Lower leg skin (tissue), 4 donors: ENCODE measurements around the gene CCL3. TPM values are rescaled to one million over a fixed set of nuclear protein-coding genes. Genes with fewer than 3 reads are reported as not detected.
"Not testable (repeated sequence)": the region's sequence is repeated elsewhere in the genome, so short reads cannot be mapped to it uniquely, and the experiment has no call there.

ENCODE experiments used
- DNase-seq, 2 donors: peaks; one replicate each; pipeline ENCODE4 v3.0.0-alpha.2; 2019; ENCODE audit warnings: low spot score in 2 of 2
- H3K4me3 ChIP-seq: fragments of 200-600 bp; sonication (generic); 2 replicates; pipeline ENCODE4 v1.5.1; 2017; ENCODE audit warnings: mild to moderate bottlenecking, low read depth; ENCODE audit not compliant: poor library complexity, severe bottlenecking
- POLR2A ChIP-seq, 2 donors: fragments of 450-650 bp; IDR thresholded peaks; one replicate each; pipeline ENCODE4 v1.6.1; 2016 to 2017; ENCODE audit warnings: antibody characterized with exemption in 2 of 2, mild to moderate bottlenecking in 1 of 2, moderate library complexity in 1 of 2
- WGBS, 2 donors: methylation state at CpG; one replicate each; pipeline ENCODE4 v1.1.5; 2018; 5-methylcytosine and 5-hydroxymethylcytosine counted together
- intact Hi-C: fragments of 100-400 bp; cut with DNase I; formaldehyde crosslinking; loops from one replicate; pipeline ENCODE4 v1.15.0; 2023; ENCODE audit warnings: low total_unique reads
- total RNA-seq, 4 donors: library from RNA; depleted of rRNA; stranded (reverse); fragments of >200 nt; gene quantifications; one replicate each; pipeline ENCODE4 v1.1.0, GENCODE V29; 2016
- TF ChIP-seq, protein P1 (sequence below), 3 donors: fragments of 450-650 bp; IDR thresholded peaks; one replicate each; pipeline ENCODE4 v1.5.1; 2016; ENCODE audit warnings: antibody characterized with exemption in 3 of 3, mild to moderate bottlenecking in 3 of 3, moderate library complexity in 2 of 3

CCL3 gene
- total RNA-seq, 4 donors from 2014 or later: 0.79 to 2.9 TPM; not detected in 2

DNA sequence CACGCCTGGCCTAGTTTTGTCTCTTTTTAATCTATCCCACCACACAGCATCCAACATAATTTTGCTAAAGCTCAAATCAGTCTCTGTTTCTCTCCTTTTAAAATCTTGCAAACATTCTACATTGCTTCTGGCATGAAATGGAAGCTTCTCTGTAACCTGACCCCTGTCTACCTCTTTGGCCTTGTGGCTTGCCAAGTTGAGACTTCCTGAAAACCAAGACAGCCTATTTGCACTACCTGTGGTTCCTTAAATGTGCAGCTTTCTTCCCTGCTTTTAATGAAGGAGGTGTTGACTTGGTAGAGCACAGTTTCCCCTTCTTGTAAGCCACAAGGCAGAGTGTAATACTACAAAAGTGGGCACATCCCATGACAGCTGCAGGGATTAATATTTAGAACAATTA is 6.0 kb upstream of the CCL3 start:
- intact Hi-C loops: no loop called here
- TF ChIP-seq, protein P1, sequence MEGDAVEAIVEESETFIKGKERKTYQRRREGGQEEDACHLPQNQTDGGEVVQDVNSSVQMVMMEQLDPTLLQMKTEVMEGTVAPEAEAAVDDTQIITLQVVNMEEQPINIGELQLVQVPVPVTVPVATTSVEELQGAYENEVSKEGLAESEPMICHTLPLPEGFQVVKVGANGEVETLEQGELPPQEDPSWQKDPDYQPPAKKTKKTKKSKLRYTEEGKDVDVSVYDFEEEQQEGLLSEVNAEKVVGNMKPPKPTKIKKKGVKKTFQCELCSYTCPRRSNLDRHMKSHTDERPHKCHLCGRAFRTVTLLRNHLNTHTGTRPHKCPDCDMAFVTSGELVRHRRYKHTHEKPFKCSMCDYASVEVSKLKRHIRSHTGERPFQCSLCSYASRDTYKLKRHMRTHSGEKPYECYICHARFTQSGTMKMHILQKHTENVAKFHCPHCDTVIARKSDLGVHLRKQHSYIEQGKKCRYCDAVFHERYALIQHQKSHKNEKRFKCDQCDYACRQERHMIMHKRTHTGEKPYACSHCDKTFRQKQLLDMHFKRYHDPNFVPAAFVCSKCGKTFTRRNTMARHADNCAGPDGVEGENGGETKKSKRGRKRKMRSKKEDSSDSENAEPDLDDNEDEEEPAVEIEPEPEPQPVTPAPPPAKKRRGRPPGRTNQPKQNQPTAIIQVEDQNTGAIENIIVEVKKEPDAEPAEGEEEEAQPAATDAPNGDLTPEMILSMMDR (IDR thresholded peaks at IDR 0.05): no peak
- TF ChIP-seq POLR2A (IDR thresholded peaks at IDR 0.05): no peak
- 70 to 71% methylated on average over 1 of the region's 1 CpG for WGBS, 2 donors
- no peak for DNase-seq
- H3K4me3 ChIP-seq: no peak overlapping the region

DNA sequence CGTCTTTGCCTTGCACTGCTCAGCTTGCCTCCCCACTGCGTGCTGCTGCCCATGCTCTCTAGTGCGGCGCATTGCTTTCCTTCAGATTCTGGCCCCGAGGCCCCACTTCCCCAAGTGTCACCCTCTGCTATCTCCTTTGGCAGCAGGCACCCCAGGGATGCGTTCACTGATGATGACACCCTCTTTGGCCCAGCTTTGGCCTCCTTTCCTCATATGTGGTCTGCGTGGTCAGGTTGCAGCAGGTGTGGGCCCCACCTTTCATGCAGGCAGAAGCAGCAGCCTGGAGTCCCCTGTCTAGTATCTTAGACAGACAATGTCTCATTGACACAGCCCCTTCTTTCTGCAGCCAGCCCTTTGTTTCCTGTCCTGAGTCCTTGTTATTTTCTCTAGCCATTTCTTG is 4.8 kb upstream of the CCL3 start:
- 89 to 90% methylated on average over 7 of the region's 7 CpGs for WGBS, 2 donors
- no peak overlapping the region for H3K4me3 ChIP-seq
- TF ChIP-seq, protein P1 (IDR thresholded peaks at IDR 0.05): no peak
- TF ChIP-seq POLR2A (IDR thresholded peaks at IDR 0.05): no peak
- no peak for DNase-seq
- intact Hi-C loops: no loop called here

DNA sequence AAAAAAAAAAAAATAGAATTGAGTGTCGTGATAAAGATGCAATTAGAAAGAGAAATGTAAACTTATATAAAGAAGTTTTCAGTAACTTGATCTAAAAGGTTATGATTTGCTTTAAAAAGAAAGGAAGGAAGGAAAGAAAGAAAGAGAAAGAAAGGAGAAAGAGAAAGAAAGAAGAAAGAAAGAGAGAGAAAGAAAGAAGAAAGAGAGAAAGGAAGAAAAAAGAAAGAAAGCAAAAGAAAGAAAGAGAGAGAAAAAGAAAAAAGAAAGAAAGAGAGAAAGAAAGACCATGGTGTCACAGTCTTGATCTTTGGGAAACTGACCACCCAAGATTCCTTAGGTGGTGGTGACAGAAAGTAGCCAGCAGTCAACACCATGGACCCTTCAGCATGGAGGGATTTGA is 4.3 kb upstream of the CCL3 start:
- 87 to 93% methylated on average over 1 of the region's 1 CpG for WGBS, 2 donors
- intact Hi-C loops: no loop called here
- H3K4me3 ChIP-seq: no peak overlapping the region
- TF ChIP-seq, protein P1 (IDR thresholded peaks at IDR 0.05): no peak
- no peak for TF ChIP-seq POLR2A (IDR thresholded peaks at IDR 0.05)
- DNase-seq: no peak

DNA sequence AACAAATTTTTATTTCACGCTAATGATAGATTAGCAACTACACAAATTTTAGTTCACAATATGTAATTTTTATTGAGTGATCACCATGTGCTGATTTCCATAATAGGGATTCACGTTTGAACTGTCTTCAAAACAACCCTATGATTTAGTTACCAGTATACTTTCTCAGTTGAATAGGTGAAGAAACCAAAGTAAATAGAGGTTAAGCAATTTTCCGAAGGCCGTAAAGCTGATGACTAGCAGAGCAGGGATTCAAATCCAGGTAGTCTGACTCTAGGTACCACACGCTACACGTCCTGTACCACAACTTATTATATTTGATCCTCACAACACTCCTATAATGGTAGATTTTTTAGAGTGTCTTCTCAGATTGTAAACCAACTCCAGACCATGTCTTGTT is 2.8 kb upstream of the CCL3 start:
- DNase-seq, H3K4me3 ChIP-seq, intact Hi-C loops: not testable (repeated sequence)
- WGBS, 2 donors: 85 to 87% methylated on average over 6 of the region's 6 CpGs

DNA sequence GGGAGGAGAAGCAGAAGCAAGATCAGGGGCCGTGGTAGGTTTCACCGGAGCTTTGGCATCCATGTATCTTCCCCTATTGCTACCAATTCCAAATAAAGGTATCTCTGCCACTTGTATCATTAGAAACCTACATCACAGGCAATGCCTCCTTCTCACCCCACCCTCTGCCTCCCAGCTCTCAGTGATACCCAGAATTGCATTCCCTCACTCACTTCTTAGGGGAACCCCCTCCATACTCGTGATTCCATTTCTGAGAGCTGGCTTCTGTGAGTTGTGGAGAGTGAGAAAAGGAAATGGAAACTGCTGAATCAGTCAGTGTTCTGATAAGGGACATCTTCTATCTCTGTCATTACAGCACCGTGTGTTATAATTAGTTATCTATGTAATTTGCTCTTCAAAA is 2.3 kb upstream of the CCL3 start:
- intact Hi-C loops: no loop called here
- H3K4me3 ChIP-seq: no peak overlapping the region
- DNase-seq: no peak
- TF ChIP-seq POLR2A (IDR thresholded peaks at IDR 0.05): no peak
- TF ChIP-seq, protein P1 (IDR thresholded peaks at IDR 0.05): no peak
- WGBS, 2 donors: 64 to 68% methylated on average over 4 of the region's 4 CpGs

DNA sequence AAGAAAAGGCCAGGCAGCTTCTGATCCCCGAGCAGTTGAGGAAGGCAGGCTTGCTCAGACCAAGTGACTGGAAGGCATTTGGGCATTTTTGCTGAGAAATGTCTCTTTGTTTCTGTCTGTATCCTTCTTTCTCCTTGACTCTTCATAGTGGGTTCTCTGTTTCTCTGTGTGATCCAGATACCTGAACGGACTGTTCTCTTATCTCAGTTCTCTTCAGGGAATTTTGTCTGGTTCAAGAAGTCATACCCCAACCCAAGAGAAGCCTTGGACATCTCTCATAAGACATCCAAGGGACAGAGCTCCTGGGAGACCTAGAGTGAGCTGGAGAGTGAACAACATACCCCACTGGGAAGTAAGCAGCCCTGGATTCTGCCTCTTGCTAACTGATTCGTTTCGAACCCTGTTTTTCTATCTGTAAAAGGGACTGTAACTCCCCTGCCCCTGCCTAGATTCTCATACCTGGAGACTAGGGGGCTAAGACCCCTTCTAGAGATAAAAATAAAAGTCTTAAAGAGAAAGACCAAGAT is 541 bp downstream of the CCL3 start:
- H3K4me3 ChIP-seq: no peak overlapping the region
- DNase-seq: no peak
- TF ChIP-seq, protein P1 (IDR thresholded peaks at IDR 0.05): no peak
- TF ChIP-seq POLR2A (IDR thresholded peaks at IDR 0.05): no peak
- intact Hi-C loops: no loop called here
- WGBS, 2 donors: 75 to 84% methylated on average over 4 of the region's 4 CpGs
